Neural cell (in vitro differentiated cells): ENCODE measurements around the gene PDXDC1. TPM values are rescaled to one million over a fixed set of nuclear protein-coding genes. Genes with fewer than 3 reads are reported as not detected.

Experiments
- H2AFZ ChIP-seq: fragments of 200-600, 300-800 bp; sonication (generic), shearing (Covaris generic); 2 replicates; pipeline ENCODE4 v1.6.0; 2014; ENCODE audit warnings: low read depth, mild to moderate bottlenecking, antibody characterized with exemption, low read length, moderate library complexity
- H3F3A ChIP-seq: fragments of 200-600 bp; shearing (Covaris generic); 2 replicates; pipeline ENCODE4 v1.6.1; 2016; ENCODE audit warnings: mild to moderate bottlenecking, moderate library complexity, mixed read lengths, antibody characterized with exemption, low read length; ENCODE audit not compliant: insufficient read depth, poor library complexity, severe bottlenecking
- H3K27ac ChIP-seq: fragments of 200-600, 300-800 bp; sonication (generic), shearing (Covaris generic); 2 replicates; pipeline ENCODE4 v1.5.1; 2014; ENCODE audit warnings: mild to moderate bottlenecking, low read length, moderate library complexity
- H3K27me3 ChIP-seq: fragments of 300-800, 200-600 bp; sonication (generic), shearing (Covaris generic); 2 replicates; pipeline ENCODE4 v1.6.0; 2014; ENCODE audit warnings: mild to moderate bottlenecking, low read depth, low read length, moderate library complexity; ENCODE audit not compliant: insufficient read depth
- H3K36me3 ChIP-seq: fragments of 300-800, 200-600 bp; sonication (generic), shearing (Covaris generic); 2 replicates; pipeline ENCODE4 v1.5.1; 2014; ENCODE audit warnings: mild to moderate bottlenecking, antibody characterized with exemption, low read length, moderate library complexity; ENCODE audit not compliant: insufficient read depth
- H3K4me2 ChIP-seq: fragments of 300-800, 200-600 bp; sonication (generic), shearing (Covaris generic); 2 replicates; pipeline ENCODE4 v1.6.0; 2014; ENCODE audit warnings: mild to moderate bottlenecking, low read length
- H3K4me3 ChIP-seq: fragments of 300-800, 200-600 bp; sonication (generic), shearing (Covaris generic); 2 replicates; pipeline ENCODE4 v1.5.1; 2014; ENCODE audit warnings: mild to moderate bottlenecking, low read length, moderate library complexity
- H3K79me2 ChIP-seq: fragments of 200-600 bp; shearing (Covaris generic); replicated peaks from 2 replicates; pipeline ENCODE4 v1.6.0; 2014; ENCODE audit warnings: mild to moderate bottlenecking, low read length, moderate library complexity; ENCODE audit not compliant: insufficient read depth
- H3K9ac ChIP-seq: fragments of 300-800, 200-600 bp; sonication (generic), shearing (Covaris generic); 2 replicates; pipeline ENCODE4 v1.6.1; 2016; ENCODE audit warnings: mild to moderate bottlenecking, low read length, mixed read lengths
- H3K9me2 ChIP-seq: fragments of 200-600 bp; shearing (Covaris generic); 2 replicates; pipeline ENCODE4 v1.6.1; 2016; ENCODE audit warnings: mild to moderate bottlenecking, low read length, mixed read lengths; ENCODE audit not compliant: insufficient read depth
- H3K9me3 ChIP-seq: fragments of 200-600, 300-800 bp; sonication (generic), shearing (Covaris generic); 2 replicates; pipeline ENCODE4 v1.6.1; 2016; ENCODE audit warnings: mild to moderate bottlenecking, mixed run types, low read length, moderate library complexity, mixed read lengths
- H4K20me1 ChIP-seq: fragments of 200-600 bp; shearing (Covaris generic); 2 replicates; pipeline ENCODE4 v1.6.1; 2016; ENCODE audit warnings: mild to moderate bottlenecking, mixed run types; ENCODE audit not compliant: insufficient read depth
- EP300 ChIP-seq: fragments of 450-650 bp; conservative IDR thresholded peaks from 2 replicates; pipeline ENCODE4 v1.6.1; 2014; ENCODE audit warnings: antibody characterized with exemption, mild to moderate bottlenecking, moderate library complexity; ENCODE audit not compliant: poor library complexity, severe bottlenecking
- EZH2 ChIP-seq: fragments of 200-600, 300-800 bp; shearing (Covaris generic), sonication (generic); IDR thresholded peaks from 2 replicates; pipeline ENCODE4 v1.6.1; 2014; ENCODE audit warnings: antibody characterized with exemption, low read length, borderline replicate concordance, mild to moderate bottlenecking; ENCODE audit not compliant: insufficient read depth, poor library complexity, severe bottlenecking
- MXI1 ChIP-seq: fragments of 450-650 bp; conservative IDR thresholded peaks from 2 replicates; pipeline ENCODE4 v1.6.1; 2014; ENCODE audit warnings: antibody characterized with exemption, mild to moderate bottlenecking; ENCODE audit not compliant: poor library complexity, severe bottlenecking
- POLR2AphosphoS5 ChIP-seq: IDR thresholded peaks from 2 replicates; pipeline ENCODE4 v1.6.1; 2012
- RAD21 ChIP-seq: fragments of 450-650 bp; conservative IDR thresholded peaks from 2 replicates; pipeline ENCODE4 v1.6.1; 2014; ENCODE audit warnings: antibody characterized with exemption, mild to moderate bottlenecking, moderate library complexity
- SMC3 ChIP-seq: fragments of 450-650 bp; conservative IDR thresholded peaks from 2 replicates; pipeline ENCODE4 v1.6.1; 2014; ENCODE audit warnings: antibody characterized with exemption, mild to moderate bottlenecking, moderate library complexity; ENCODE audit not compliant: poor library complexity
- TAF1 ChIP-seq: IDR thresholded peaks from 2 replicates; pipeline ENCODE4 v1.6.1; 2012; ENCODE audit warnings: low read depth
- polyA plus RNA-seq: library from polyadenylated mRNA; depleted of rRNA; stranded (reverse); fragments of >200 nt; gene quantifications from 2 replicates; pipeline ENCODE4 v1.2.3, GENCODE V29; 2014
- TF ChIP-seq, protein P1 (sequence below): fragments of 450-650 bp; IDR thresholded peaks from 2 replicates; pipeline ENCODE4 v1.5.1; 2014; ENCODE audit warnings: antibody characterized with exemption, mild to moderate bottlenecking, moderate library complexity; ENCODE audit not compliant: poor library complexity, severe bottlenecking
- TF ChIP-seq, protein P2 (sequence below): IDR thresholded peaks from 2 replicates; pipeline ENCODE4 v1.6.1; 2012; ENCODE audit warnings: borderline replicate concordance

The PDXDC1 gene
- polyA plus RNA-seq, 1 donor from 2014 or later: 69.9 TPM

DNA sequence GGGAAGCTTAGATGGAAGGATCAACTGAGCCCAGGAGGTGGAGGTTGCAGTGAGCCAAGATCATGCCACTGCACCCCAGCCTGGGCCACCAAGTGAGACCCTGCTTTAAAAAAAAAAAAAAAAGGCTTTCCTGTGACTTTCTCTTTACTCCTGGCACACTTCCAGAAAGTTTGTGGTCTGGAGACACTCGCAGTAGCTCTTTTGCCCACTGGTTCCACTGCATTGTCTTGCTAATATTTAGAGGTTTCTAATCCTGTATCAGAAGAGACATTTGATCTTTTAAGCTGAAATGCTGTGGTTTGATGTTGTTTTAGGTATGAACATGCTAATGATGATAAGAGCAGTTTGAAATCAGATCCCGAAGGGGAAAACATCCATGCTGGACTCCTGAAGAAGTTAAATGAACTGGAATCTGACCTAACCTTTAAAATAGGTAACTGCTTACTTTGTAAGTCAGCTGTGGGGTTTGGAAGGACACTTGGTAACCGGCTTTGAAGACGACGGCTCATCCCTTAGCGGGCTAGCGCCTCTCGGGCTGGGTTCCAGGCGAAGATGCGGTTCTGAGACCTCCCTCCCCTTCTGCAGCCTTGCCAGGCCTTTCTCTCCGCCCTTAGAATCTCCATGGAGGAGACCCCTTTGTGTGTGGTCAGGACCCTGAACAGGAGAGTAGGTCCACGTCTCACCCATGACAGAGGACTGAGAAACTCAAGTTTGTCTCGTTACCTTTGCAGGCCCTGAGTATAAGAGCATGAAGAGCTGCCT is 57.9 kb downstream of the PDXDC1 start:
- Histone ChIP-seq H4K20me1 (no peaks in the 10 kb centered on the region), H3K4me3 (no peak overlapping the region), H3K9me2 (no peaks in the 10 kb centered on the region), H3K9ac (no peak overlapping the region), H3F3A (no peaks in the 10 kb centered on the region), H3K9me3 (no peaks in the 10 kb centered on the region), H3K4me2 (no peak overlapping the region), H3K79me2 (no peaks in the 10 kb centered on the region), H3K36me3 (peaks cover 14% of the 10 kb centered on the region), H3K27ac (no peak overlapping the region), H2AFZ (no peak overlapping the region), H3K27me3 (no peaks in the 10 kb centered on the region)
- TF ChIP-seq POLR2AphosphoS5 (no peak), EP300 (no peak), TAF1 (no peak), SMC3 (no peak)

DNA sequence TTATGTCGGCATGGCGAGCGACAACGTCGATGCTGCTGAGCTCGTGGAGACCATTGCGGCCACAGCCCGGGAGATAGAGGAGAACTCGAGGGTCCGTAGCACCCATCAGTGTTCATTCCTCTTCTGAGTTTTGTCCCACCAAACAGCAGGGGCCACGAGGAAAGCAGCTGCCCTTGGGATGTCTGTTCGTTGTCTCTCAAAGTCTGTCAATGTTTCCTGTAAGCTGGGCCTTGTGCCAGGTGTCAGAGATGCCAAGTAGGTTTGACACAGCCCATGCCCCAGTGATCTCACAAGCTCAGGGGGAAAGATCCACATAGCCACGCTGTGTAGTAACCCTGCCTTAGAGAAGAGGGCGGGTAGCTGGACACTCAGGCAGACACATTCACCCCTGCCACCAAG is 58.5 kb downstream of the PDXDC1 start:
- Histone ChIP-seq H3K27ac (no peak overlapping the region), H4K20me1 (no peaks in the 10 kb centered on the region)

More for the DNA sequence above, 58.5 kb downstream of the PDXDC1 start:
- no peak overlapping the region for H2AFZ ChIP-seq
- no peak overlapping the region for H3K9ac ChIP-seq
- no peaks in the 10 kb centered on the region for H3F3A ChIP-seq
- TF ChIP-seq EZH2 (no peak), TAF1 (no peak), POLR2AphosphoS5 (no peak), EP300 (no peak), RAD21 (no peak), MXI1 (no peak), SMC3 (no peak)
- TF ChIP-seq, protein P1, sequence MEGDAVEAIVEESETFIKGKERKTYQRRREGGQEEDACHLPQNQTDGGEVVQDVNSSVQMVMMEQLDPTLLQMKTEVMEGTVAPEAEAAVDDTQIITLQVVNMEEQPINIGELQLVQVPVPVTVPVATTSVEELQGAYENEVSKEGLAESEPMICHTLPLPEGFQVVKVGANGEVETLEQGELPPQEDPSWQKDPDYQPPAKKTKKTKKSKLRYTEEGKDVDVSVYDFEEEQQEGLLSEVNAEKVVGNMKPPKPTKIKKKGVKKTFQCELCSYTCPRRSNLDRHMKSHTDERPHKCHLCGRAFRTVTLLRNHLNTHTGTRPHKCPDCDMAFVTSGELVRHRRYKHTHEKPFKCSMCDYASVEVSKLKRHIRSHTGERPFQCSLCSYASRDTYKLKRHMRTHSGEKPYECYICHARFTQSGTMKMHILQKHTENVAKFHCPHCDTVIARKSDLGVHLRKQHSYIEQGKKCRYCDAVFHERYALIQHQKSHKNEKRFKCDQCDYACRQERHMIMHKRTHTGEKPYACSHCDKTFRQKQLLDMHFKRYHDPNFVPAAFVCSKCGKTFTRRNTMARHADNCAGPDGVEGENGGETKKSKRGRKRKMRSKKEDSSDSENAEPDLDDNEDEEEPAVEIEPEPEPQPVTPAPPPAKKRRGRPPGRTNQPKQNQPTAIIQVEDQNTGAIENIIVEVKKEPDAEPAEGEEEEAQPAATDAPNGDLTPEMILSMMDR: no peak
- TF ChIP-seq, protein P2, sequence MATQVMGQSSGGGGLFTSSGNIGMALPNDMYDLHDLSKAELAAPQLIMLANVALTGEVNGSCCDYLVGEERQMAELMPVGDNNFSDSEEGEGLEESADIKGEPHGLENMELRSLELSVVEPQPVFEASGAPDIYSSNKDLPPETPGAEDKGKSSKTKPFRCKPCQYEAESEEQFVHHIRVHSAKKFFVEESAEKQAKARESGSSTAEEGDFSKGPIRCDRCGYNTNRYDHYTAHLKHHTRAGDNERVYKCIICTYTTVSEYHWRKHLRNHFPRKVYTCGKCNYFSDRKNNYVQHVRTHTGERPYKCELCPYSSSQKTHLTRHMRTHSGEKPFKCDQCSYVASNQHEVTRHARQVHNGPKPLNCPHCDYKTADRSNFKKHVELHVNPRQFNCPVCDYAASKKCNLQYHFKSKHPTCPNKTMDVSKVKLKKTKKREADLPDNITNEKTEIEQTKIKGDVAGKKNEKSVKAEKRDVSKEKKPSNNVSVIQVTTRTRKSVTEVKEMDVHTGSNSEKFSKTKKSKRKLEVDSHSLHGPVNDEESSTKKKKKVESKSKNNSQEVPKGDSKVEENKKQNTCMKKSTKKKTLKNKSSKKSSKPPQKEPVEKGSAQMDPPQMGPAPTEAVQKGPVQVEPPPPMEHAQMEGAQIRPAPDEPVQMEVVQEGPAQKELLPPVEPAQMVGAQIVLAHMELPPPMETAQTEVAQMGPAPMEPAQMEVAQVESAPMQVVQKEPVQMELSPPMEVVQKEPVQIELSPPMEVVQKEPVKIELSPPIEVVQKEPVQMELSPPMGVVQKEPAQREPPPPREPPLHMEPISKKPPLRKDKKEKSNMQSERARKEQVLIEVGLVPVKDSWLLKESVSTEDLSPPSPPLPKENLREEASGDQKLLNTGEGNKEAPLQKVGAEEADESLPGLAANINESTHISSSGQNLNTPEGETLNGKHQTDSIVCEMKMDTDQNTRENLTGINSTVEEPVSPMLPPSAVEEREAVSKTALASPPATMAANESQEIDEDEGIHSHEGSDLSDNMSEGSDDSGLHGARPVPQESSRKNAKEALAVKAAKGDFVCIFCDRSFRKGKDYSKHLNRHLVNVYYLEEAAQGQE: no peak
- no peak overlapping the region for H3K4me3 ChIP-seq
- H3K9me3 ChIP-seq: no peaks in the 10 kb centered on the region
- no peaks in the 10 kb centered on the region for H3K27me3 ChIP-seq
- H3K79me2 ChIP-seq: no peaks in the 10 kb centered on the region
- H3K36me3 ChIP-seq: peaks cover 14% of the 10 kb centered on the region
- no peak overlapping the region for H3K4me2 ChIP-seq
- H3K9me2 ChIP-seq: no peaks in the 10 kb centered on the region
